Upper lobe of left lung (tissue), 6 donors: Measurements from ENCODE around the gene SRSF8. TPM values are rescaled to one million over a fixed set of nuclear protein-coding genes. Genes with fewer than 3 reads are reported as not detected.
"Not testable (repeated sequence)": the region's sequence is repeated elsewhere in the genome, so short reads cannot be mapped to it uniquely, and the experiment has no call there.

Experiments
- ATAC-seq, 2 donors: fragments of 200-7000 bp; cut with Tn5 transposase; one replicate each; pipeline ENCODE4 v1.9.1; 2022; ENCODE audit warnings: mild to moderate bottlenecking in 2 of 2, moderate library complexity in 2 of 2; ENCODE audit not compliant: low FRiP score in 2 of 2
- DNase-seq, 2 donors: peaks; one replicate each; pipeline ENCODE4 v3.0.0-alpha.2; 2019 to 2020
- H3K27ac ChIP-seq, 4 donors: fragments of 200-600 bp; sonication (generic); one replicate each; pipeline ENCODE4 v1.5.1; 2016 to 2019
- H3K27me3 ChIP-seq, 4 donors: fragments of 200-600 bp; sonication (generic); one replicate each; pipeline ENCODE4 v1.5.1; 2017 to 2019
- H3K36me3 ChIP-seq, 4 donors: fragments of 200-600 bp; sonication (generic); one replicate each; pipeline ENCODE4 v1.5.1; 2016 to 2019
- H3K4me1 ChIP-seq, 4 donors: fragments of 200-600 bp; sonication (generic); one replicate each; pipeline ENCODE4 v1.5.1; 2018 to 2019
- H3K4me3 ChIP-seq, 4 donors: fragments of 200-600 bp; sonication (generic); one replicate each; pipeline ENCODE4 v1.5.1; 2017 to 2019; ENCODE audit warnings: mild to moderate bottlenecking in 2 of 4, moderate library complexity in 1 of 4
- H3K9me3 ChIP-seq, 4 donors: fragments of 200-600 bp; sonication (generic); one replicate each; pipeline ENCODE4 v1.5.1; 2018 to 2019
- CTCF ChIP-seq, 6 experiments: fragments of 450-650 bp in 4 of 6; fragments of 200-600 bp in 2 of 6; sonication (generic) in 2 of 6; IDR thresholded peaks; one replicate each; pipeline ENCODE4 v1.5.1; 2016 to 2019; ENCODE audit warnings: antibody characterized with exemption in 6 of 6
- EP300 ChIP-seq, 4 donors: sonication (generic); formaldehyde crosslinking; IDR thresholded peaks; one replicate each; pipeline ENCODE4 v1.5.1; 2017; ENCODE audit warnings: antibody characterized with exemption in 4 of 4, control low read depth in 2 of 4
- POLR2A ChIP-seq, 4 donors: fragments of 450-650 bp; IDR thresholded peaks; one replicate each; pipeline ENCODE4 v1.5.1; 2016 to 2017; ENCODE audit warnings: antibody characterized with exemption in 4 of 4, mild to moderate bottlenecking in 2 of 4
- POLR2AphosphoS5 ChIP-seq, 2 donors: sonication (generic); formaldehyde crosslinking; IDR thresholded peaks; one replicate each; pipeline ENCODE4 v1.5.1; 2017; ENCODE audit warnings: antibody characterized with exemption in 2 of 2
- WGBS, 2 donors: methylation state at CpG; one replicate each; pipeline ENCODE4 v1.1.5; 2017 to 2018; 5-methylcytosine and 5-hydroxymethylcytosine counted together
- total RNA-seq, 6 donors: library from RNA; depleted of rRNA in 4 of 6; stranded (reverse); fragments of >200 nt in 4 of 6; gene quantifications; one replicate each; pipeline versions ENCODE4 v1.1.0 to v1.2.1, GENCODE V29; 2016 to 2021
- donor health status: DM: no; HTN: no; CAD: no; lungs with moderate emphysema.
- donor health status: DM: no; HTN: yes; CAD: no; lungs with severe emphysema.

Gene SRSF8
- total RNA-seq, 6 donors from 2014 or later, result 16.8 to 42.9 (median 35.7) TPM

GRCh38 chr11:95045812-95046211 lies 20.9 kb upstream of the SRSF8 start:
- ATAC-seq (no peak), DNase-seq (no peak)
- H3K4me1 ChIP-seq, result no peaks in the 10 kb centered on the region
- H3K36me3 ChIP-seq, result no peaks in the 10 kb centered on the region
- H3K27ac ChIP-seq, result no peak overlapping the region
- H3K27me3 ChIP-seq, result no peaks in the 10 kb centered on the region
- TF ChIP-seq POLR2A (IDR thresholded peaks at IDR 0.05) (no peak), CTCF (IDR thresholded peaks at IDR 0.05) (no peak), POLR2AphosphoS5 (IDR thresholded peaks at IDR 0.05) (no peak), EP300 (IDR thresholded peaks at IDR 0.05) (no peak)
- no peaks in the 10 kb centered on the region for H3K9me3 ChIP-seq
- no peak overlapping the region for H3K4me3 ChIP-seq

- not testable (repeated sequence) for H3K36me3 ChIP-seq, H3K27me3 ChIP-seq, ATAC-seq, H3K27ac ChIP-seq, H3K9me3 ChIP-seq, H3K4me1 ChIP-seq, DNase-seq, H3K4me3 ChIP-seq
- 86% methylated on average over 2 to 3 of the region's 3 CpGs for WGBS, 2 donors
Observed at GRCh38 chr11:95049122-95049521, 17.6 kb upstream of the SRSF8 start, which contains the start of gene KDM4F. Gene KDM4F, plus strand, starts transcription at chr11:95049422.

- WGBS, 2 donors, result 88 to 92% methylated on average over 22 of the region's 22 CpGs
- no peak for TF ChIP-seq POLR2A (IDR thresholded peaks at IDR 0.05)
- TF ChIP-seq POLR2AphosphoS5 (IDR thresholded peaks at IDR 0.05), result no peak
- TF ChIP-seq CTCF (IDR thresholded peaks at IDR 0.05), result no peak
- TF ChIP-seq EP300 (IDR thresholded peaks at IDR 0.05), result no peak
- Histone ChIP-seq H3K9me3 (no peaks in the 10 kb centered on the region), H3K27ac (no peak overlapping the region), H3K4me1 (no peaks in the 10 kb centered on the region), H3K4me3 (no peak overlapping the region), H3K27me3 (no peaks in the 10 kb centered on the region), H3K36me3 (no peaks in the 10 kb centered on the region)
- DNase-seq (peak in 1 of 2 donors; percentile 65), ATAC-seq (peak in 1 of 2 donors; percentile 9)
Observed at GRCh38 chr11:95050595-95051202, 16.0 kb upstream of the SRSF8 start.

- DNase-seq, result no peak
- no peak for TF ChIP-seq EP300 (IDR thresholded peaks at IDR 0.05)
- TF ChIP-seq POLR2A (IDR thresholded peaks at IDR 0.05), result no peak
- no peak for TF ChIP-seq CTCF (IDR thresholded peaks at IDR 0.05)
- TF ChIP-seq POLR2AphosphoS5 (IDR thresholded peaks at IDR 0.05), result no peak
- ATAC-seq, result no peak
- Histone ChIP-seq H3K4me3 (no peak overlapping the region), H3K4me1 (no peaks in the 10 kb centered on the region), H3K27me3 (no peaks in the 10 kb centered on the region), H3K36me3 (no peaks in the 10 kb centered on the region), H3K9me3 (no peaks in the 10 kb centered on the region), H3K27ac (no peak overlapping the region)
- WGBS, 2 donors, result 87% methylated on average over 2 of the region's 2 CpGs
Observed at GRCh38 chr11:95054356-95054755, 12.4 kb upstream of the SRSF8 start.

- Histone ChIP-seq H3K27ac (no peak overlapping the region), H3K4me3 (no peak overlapping the region), H3K36me3 (no peaks in the 10 kb centered on the region), H3K9me3 (no peaks in the 10 kb centered on the region), H3K27me3 (no peaks in the 10 kb centered on the region), H3K4me1 (no peaks in the 10 kb centered on the region)
- 42 to 45% methylated on average over 2 of the region's 2 CpGs for WGBS, 2 donors
- ATAC-seq (no peak), DNase-seq (no peak)
- TF ChIP-seq CTCF (IDR thresholded peaks at IDR 0.05) (no peak), POLR2A (IDR thresholded peaks at IDR 0.05) (no peak)
Observed at GRCh38 chr11:95055283-95055897, 11.3 kb upstream of the SRSF8 start.
